HTERT RPE-1 (cell line): ENCODE data around the gene TAF10.

Experiments
- in situ Hi-C: fragments of 300-500 bp; cut with MboI; formaldehyde crosslinking; loops from 4 replicates; pipeline ENCODE4 v1.14.3; 2020; ENCODE audit warnings: low sequenced_read_pairs

TAF10 gene

GRCh38 chr11:6625832-6626420 lies 13.9 kb upstream of the TAF10 start:
- in situ Hi-C loops: no loop called here

- in situ Hi-C loops: no loop called here
These were observed 13.3 kb upstream of the TAF10 start for GRCh38 chr11:6625156-6625831.

GRCh38 chr11:6623391-6624363 lies 11.7 kb upstream of the TAF10 start:
- in situ Hi-C loops: no loop called here

DNA sequence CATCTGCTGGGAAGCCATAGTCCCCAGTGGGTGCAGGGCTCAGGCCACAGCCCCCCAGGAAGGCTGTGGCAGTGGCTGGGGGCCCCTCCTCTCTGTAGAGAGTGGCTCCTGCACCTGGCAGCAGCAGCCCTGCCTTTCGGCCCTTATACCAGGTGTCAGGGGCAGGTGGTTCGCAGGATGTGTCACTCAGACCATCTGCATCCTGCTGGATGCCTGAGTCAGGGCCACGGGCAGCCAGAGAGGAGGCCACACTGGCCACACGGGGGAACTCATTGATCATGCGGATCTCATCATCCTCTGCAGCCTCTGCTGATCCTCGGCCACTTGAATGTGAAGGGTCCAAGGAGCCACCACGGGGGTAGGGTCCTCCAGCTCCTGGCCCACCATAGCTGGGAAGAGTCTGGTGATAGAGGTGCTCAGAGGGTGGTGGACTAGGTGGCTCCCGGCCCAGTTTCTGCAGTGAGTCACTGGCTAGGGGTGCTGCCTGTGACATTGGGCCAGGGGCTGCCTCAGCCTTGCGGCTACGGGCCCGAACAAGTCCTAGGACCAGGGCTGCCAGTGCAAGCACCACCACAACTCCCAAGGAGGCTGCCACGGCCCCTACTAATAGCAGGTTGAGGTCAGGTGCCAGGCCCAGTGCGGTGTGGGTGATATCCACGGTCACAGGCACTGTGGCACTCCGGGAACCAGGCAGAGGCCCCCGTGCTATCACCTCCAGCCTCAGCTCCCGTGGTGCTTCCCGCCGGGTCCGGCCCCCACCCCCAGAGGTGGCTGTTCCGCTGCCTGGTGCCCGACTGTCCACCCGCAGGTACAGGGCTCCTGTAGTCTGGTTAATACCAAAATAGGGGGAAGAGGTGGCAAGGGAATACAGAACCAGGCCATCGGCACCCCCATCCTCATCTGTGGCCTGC lies 10.5 kb upstream of the TAF10 start:
- in situ Hi-C loops: no loop called here

DNA sequence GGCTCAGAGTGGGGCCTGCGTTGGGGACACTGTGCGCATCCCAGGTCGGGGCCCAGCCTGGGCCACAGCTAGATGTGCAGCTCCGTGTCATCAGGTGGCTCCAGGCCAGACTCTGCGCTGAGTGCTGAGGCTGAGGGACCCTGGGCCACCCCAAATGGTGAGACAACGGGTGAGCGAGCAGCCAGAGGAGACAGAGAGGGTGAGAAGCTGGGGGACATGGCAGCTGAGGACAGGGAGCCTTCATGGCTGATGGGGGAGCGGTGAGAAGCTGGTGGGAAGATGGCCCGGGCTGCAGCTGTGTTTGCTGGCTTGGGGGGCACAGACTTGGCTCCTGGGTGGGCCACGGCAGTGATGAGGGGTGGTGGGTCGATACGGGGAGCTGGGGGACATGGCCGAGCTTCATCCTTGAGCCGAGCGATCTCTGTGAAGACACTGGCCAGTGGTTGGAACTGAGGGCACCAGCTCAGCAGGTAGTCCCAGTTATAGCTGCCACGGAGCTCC lies 9.7 kb upstream of the TAF10 start:
- in situ Hi-C loops: no loop called here

DNA sequence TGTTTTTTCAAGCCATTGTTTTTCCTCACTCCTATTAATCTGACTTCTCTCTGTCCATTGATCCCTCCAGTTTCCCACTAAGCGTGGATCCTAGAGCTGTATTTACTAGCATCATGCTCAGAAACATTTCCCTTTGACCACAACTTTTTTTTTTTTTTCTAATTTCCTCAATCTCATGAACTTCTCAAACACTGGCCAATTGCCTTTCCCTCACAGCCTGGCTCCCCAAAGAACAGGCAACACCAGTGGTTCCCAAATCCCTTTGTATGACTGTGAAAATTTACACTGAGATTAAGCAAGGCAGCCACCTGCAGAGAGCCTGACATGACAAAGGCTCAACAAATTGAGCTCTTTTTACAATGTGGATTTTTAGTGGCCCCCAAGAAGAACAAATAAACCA lies 8.6 kb upstream of the TAF10 start:
- in situ Hi-C loops: no loop called here

GRCh38 chr11:6619004-6619745 lies 7.2 kb upstream of the TAF10 start, which contains the start of gene TPP1:
Gene TPP1, minus strand, starts transcription at chr11:6619422. Its CDS starts 22 bp downstream, at chr11:6619400.
- in situ Hi-C loops: no loop called here

DNA sequence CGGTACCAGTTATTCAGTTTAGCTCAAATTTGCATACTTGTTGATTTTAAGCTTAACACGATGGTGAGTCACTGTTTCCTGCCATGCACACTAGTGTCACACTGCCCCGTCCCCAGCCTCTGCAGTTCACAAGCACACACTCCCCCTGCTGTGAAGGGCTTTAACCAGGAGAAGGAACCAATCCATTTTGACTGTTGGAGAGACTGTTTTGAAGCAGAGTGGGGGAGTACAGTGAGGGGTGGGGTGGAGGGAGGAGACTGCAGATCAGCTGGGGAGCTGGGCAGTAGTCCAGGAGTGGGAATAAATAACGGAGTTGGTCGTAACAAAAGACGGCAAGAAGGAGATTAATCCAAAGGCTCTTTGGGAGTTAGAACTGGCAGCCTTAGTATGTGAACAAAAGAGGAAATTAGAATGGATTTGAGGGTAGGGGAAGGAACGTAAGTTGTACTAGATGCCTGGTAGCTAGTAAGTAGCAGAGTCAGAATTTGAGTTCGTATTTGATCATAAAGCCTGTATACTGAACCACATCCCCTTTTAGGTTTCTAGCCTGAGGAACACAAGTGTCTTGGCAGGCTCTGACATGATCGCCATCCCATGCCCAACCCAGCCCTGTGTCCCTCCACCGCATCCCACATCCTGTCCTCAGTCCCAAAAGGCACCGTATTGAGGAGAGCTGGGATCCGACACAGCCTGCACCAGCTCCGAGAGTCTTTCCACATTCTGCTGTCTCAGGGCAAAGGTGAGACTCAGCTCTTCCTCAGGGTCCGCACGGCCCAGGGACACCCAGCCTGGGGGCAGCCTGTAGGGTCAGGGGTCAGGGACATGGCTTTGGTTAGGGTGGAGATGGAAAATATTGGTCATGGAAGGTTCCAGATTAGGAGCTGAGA lies 6.3 kb upstream of the TAF10 start:
- in situ Hi-C loops: no loop called here

DNA sequence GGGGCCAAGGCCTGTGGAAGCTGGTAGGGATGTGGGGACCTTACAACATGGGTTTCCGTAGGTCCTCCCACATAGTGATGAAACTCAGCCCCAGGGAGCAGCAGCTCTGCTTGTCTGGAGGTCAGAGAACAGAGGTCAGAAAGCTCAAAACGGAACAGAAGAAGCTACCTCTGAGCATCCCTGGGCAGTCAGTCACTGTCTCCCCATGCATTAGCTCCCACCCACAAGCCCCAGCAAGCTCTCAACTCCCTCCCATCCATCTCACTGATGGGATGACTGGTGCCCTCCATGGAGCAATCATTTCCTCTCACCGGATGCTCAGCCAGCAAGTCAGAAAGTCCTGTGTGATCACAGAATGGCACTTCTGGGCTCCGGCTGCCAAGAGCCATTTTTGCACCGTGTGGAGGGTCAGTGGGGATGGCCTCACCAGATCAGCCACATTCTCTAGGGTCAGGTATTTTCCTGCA lies 5.3 kb upstream of the TAF10 start:
- in situ Hi-C loops: no loop called here

DNA sequence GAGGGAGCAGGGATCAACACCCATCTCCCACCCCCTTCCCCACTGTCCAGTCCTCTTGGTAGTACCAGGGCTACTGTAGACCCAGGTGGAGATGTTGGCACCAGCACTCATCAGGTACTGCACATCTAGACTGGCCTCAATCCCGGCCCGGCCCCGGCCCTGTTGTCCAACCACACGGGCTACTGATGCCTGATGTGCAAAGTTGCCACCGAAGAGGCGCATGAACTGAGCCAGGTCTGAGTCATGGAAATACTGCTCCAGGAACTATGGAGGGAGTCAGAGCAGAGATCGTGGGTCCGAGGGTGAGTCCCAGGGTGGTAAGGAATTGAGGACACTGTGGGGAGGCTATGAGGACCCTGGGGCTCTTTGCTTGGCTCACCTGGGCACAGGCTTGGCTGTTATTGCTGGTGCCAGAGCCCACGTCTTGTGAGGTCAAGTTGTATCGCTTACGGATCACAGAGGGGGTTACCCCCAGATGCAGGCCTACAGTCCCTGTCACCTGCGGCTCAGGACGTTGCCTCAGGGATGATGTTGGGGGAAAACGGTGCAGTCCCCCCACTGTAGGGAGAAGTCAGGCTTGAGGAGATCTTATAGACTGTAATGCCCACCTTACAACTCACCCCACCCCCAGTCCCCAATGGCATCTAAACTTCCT lies 4.7 kb upstream of the TAF10 start:
- in situ Hi-C loops: no loop called here

GRCh38 chr11:6615882-6616585 lies 4.0 kb upstream of the TAF10 start:
- in situ Hi-C loops: no loop called here

DNA sequence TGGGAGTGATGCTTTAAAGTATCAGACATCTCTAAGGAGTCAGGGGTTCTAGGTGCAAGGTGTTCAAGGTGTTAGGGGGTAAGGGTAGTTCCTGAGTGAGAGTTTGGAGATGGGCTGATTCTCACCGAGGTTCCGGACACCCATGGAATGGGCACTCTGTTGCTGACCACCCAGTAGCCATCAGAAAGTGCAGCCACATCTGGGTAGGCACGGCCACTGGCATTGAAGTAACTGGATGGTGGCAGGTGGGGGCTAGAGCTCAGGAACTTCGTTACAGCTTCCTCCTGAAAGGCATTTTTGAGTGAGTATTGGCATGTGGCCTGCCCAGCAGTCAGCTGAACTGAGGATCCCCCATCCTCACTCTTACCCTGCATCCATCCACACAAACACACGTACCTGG lies 3.0 kb upstream of the TAF10 start:
- in situ Hi-C loops: no loop called here

DNA sequence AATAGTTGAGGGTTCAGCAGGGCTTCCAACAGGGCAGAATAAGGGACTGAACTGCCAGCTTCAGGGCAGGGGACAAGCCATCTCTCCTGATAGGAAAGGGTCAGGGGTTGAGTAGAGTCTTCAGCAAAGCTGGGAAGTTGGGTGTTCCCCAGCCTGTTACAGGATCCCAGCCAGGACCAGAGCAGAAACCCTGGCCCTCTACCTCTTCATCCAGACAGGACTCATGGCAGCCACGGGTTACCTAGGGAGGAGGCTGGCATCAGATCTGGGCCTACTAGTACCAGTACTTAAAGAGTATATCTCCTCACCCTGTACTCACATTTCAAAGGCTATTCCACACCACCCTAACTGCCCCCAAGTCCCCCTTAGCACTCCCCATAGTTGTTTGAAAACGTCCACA lies 2.4 kb upstream of the TAF10 start:
- in situ Hi-C loops: no loop called here

DNA sequence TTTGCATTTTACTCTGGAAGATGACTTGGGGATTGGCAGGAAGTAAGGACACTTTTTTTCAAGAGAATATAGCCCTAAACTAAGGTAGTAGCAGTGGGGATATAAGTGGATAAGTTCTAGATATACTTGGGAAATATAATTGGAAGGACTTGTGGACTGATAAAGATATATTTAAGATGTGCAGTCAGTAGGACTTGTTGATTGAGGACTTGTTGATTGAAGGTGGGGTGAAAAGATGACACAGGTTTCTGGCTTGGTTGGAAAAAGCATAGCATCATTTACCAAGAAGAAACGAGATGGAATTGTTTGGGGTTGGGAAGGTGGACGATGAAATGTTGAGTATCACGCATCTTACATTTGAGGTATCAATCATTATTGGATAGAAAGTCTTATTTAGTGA lies 1.5 kb upstream of the TAF10 start:
- in situ Hi-C loops: no loop called here

- in situ Hi-C loops: no loop called here
These were observed 128 bp downstream of the TAF10 start for GRCh38 chr11:6611963-6612212.

- in situ Hi-C loops: no loop called here
These were observed 689 bp downstream of the TAF10 start for GRCh38 chr11:6611092-6611962.

GRCh38 chr11:6610591-6610990 lies 1.4 kb downstream of the TAF10 start:
- in situ Hi-C loops: no loop called here
